Common myeloid progenitor, CD34-positive (primary cell): Measurements from ENCODE around the gene FAM181A.

ENCODE experiments used
- CTCF ChIA-PET: fragments of 350-600 bp; sonication (Branson Sonifier 250); formaldehyde crosslinking; loops from one replicate; lab custom pipeline; 2021; ENCODE audit warnings: antibody characterized with exemption; lab: Charles Lee
- POLR2A ChIA-PET: fragments of 350-600 bp; sonication (Branson Sonifier 250); formaldehyde crosslinking; loops from one replicate; lab custom pipeline; 2021; ENCODE audit warnings: antibody characterized with exemption; lab: Charles Lee
- DNase-seq, 3 donors: peaks; one replicate each; pipeline versions ENCODE4 v3.0.0 to v3.0.0-alpha.2; 2013
- H3K27ac ChIP-seq, 2 experiments: 1 replicate in 1 of 2; 2 replicates in 1 of 2; pipeline ENCODE4 v1.7.0; 2013; ENCODE audit warnings: inconsistent platforms in 2 of 2, low read length in 2 of 2, mild to moderate bottlenecking in 2 of 2, low read depth in 1 of 2, moderate library complexity in 1 of 2; ENCODE audit not compliant: severe bottlenecking in 2 of 2, insufficient read depth in 1 of 2, poor library complexity in 1 of 2
- H3K27me3 ChIP-seq, 5 experiments: replicated peaks in 2 of 5; 1 replicate in 3 of 5; 2 replicates in 2 of 5; pipeline versions ENCODE4 v1.6.1 to v1.7.0; 2013; ENCODE audit warnings: low read length in 4 of 5, mild to moderate bottlenecking in 2 of 5, moderate library complexity in 2 of 5, inconsistent platforms in 1 of 5; ENCODE audit not compliant: insufficient read depth in 5 of 5, control insufficient read depth in 4 of 5
- H3K36me3 ChIP-seq, 4 experiments: 1 replicate in 2 of 4; 2 replicates in 2 of 4; pipeline versions ENCODE4 v1.6.1 to v1.7.0; 2013; ENCODE audit warnings: low read length in 3 of 4, control low read depth in 1 of 4, mild to moderate bottlenecking in 1 of 4; ENCODE audit not compliant: control insufficient read depth in 4 of 4, insufficient read depth in 4 of 4
- H3K4me1 ChIP-seq, 4 experiments: 1 replicate in 3 of 4; 2 replicates in 1 of 4; pipeline versions ENCODE4 v1.6.1 to v1.7.1; 2013; ENCODE audit warnings: low read length in 3 of 4, mild to moderate bottlenecking in 3 of 4, control low read depth in 1 of 4, inconsistent platforms in 1 of 4, moderate library complexity in 1 of 4; ENCODE audit not compliant: control insufficient read depth in 4 of 4, insufficient read depth in 4 of 4; ENCODE audit errors: control extremely low read depth in 1 of 4
- H3K4me3 ChIP-seq, 7 experiments: 1 replicate in 4 of 7; 2 replicates in 3 of 7; pipeline versions ENCODE4 v1.5.1 to v1.7.0; 2013; ENCODE audit warnings: mild to moderate bottlenecking in 7 of 7, low read length in 6 of 7, moderate library complexity in 6 of 7, inconsistent platforms in 2 of 7, low read depth in 2 of 7, control low read depth in 1 of 7; ENCODE audit not compliant: insufficient read depth in 4 of 7, control insufficient read depth in 1 of 7; ENCODE audit errors: extremely low read depth in 1 of 7
- H3K9me3 ChIP-seq, 5 experiments: 1 replicate in 4 of 5; 2 replicates in 1 of 5; pipeline versions ENCODE4 v1.6.1 to v1.7.1; 2013; ENCODE audit warnings: low read length in 4 of 5, mild to moderate bottlenecking in 2 of 5, inconsistent platforms in 1 of 5, low read depth in 1 of 5, moderate library complexity in 1 of 5; ENCODE audit not compliant: control insufficient read depth in 4 of 5, insufficient read depth in 2 of 5; ENCODE audit errors: control extremely low read depth in 1 of 5
- WGBS: methylation state at CpG from one replicate; pipeline ENCODE4 v1.1.5; 2013; ENCODE audit not compliant: insufficient coverage; 5-methylcytosine and 5-hydroxymethylcytosine counted together

The FAM181A gene

GRCh38 chr14:93903342-93904184 is 23.6 kb upstream of the FAM181A start:
- peaks cover 0 to 7% (median 6%) of the 10 kb centered on the region in 5 experiments for H3K27me3 ChIP-seq
- WGBS, result 61% methylated on average over 14 of the region's 15 CpGs
- CTCF ChIA-PET, result interaction anchor here (0.8 to 1.1 kb wide), 2 partner anchors 239 to 248 kb away, joined by 3 read pairs; no protein-coding TSS in a partner anchor

DNA sequence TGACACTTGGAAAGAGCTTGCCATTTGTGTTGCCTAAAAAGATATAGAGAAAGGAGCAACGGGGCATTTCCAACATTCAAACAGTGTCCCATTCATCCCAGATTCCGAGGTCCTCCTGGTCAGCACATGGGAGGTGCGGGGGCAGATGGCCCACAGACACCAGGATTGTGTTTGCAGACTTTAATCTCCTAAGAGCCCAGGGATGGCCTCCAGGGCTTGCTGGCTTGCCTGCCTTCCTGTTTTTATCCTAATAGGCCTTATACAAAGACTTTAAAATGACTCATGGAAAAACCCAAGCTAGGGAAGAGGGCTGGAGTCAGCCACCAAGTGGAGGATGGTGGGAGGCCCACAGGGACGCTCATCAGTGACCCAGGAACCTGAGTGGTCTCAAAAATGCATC is 21.5 kb upstream of the FAM181A start:
- CTCF ChIA-PET, result interaction anchor here (1.7 to 4.8 kb wide), 2 partner anchors 8 to 251 kb away, joined by 5 to 16 read pairs; no protein-coding TSS in a partner anchor
- Histone ChIP-seq H3K36me3 (no peaks in the 10 kb centered on the region), H3K4me3 (no peak overlapping the region), H3K27ac (no peak overlapping the region), H3K4me1 (no peaks in the 10 kb centered on the region), H3K27me3 (peaks cover 0 to 8% (median 7%) of the 10 kb centered on the region in 5 experiments), H3K9me3 (no peaks in the 10 kb centered on the region)
- no peak for DNase-seq
- WGBS, result 81% methylated on average over 4 of the region's 4 CpGs
- POLR2A ChIA-PET, result no interaction called here

More at GRCh38 chr14:93903342-93904184, 23.6 kb upstream of the FAM181A start:
- no peak for DNase-seq
- Histone ChIP-seq H3K9me3 (no peaks in the 10 kb centered on the region), H3K36me3 (no peaks in the 10 kb centered on the region), H3K4me1 (no peaks in the 10 kb centered on the region), H3K4me3 (no peak overlapping the region), H3K27ac (no peak overlapping the region)
- POLR2A ChIA-PET, result no interaction called here

- H3K4me1 ChIP-seq, result no peaks in the 10 kb centered on the region
- peak; percentile 17 to 46 (median 30) for DNase-seq
- WGBS, result 46% methylated on average over 8 of the region's 15 CpGs
- H3K27me3 ChIP-seq, result peaks cover 0 to 10% (median 7%) of the 10 kb centered on the region in 5 experiments
- no peak overlapping the region for H3K4me3 ChIP-seq
- POLR2A ChIA-PET, result no interaction called here
- no peaks in the 10 kb centered on the region for H3K36me3 ChIP-seq
- CTCF ChIA-PET, result interaction anchor here (1.0 to 4.8 kb wide), 3 partner anchors 9 to 252 kb away, joined by 3 to 16 read pairs (median 13); no protein-coding TSS in a partner anchor
- H3K27ac ChIP-seq, result no peak overlapping the region
- no peaks in the 10 kb centered on the region for H3K9me3 ChIP-seq
Observed at GRCh38 chr14:93906341-93907329, 20.5 kb upstream of the FAM181A start.

GRCh38 chr14:93909429-93910128 is 17.6 kb upstream of the FAM181A start:
- Histone ChIP-seq H3K4me1 (no peaks in the 10 kb centered on the region), H3K9me3 (peaks cover 0 to 3% (median 0%) of the 10 kb centered on the region in 5 experiments), H3K27me3 (peaks cover 0 to 7% (median 0%) of the 10 kb centered on the region in 5 experiments), H3K27ac (no peak overlapping the region), H3K36me3 (no peaks in the 10 kb centered on the region), H3K4me3 (no peak overlapping the region)
- WGBS, result 96% methylated on average over 5 of the region's 5 CpGs
- POLR2A ChIA-PET, result no interaction called here
- CTCF ChIA-PET, result interaction anchor here (0.8 to 4.8 kb wide), 2 partner anchors 11 to 15 kb away, joined by 4 to 16 read pairs; no protein-coding TSS in a partner anchor
- no peak for DNase-seq

DNA sequence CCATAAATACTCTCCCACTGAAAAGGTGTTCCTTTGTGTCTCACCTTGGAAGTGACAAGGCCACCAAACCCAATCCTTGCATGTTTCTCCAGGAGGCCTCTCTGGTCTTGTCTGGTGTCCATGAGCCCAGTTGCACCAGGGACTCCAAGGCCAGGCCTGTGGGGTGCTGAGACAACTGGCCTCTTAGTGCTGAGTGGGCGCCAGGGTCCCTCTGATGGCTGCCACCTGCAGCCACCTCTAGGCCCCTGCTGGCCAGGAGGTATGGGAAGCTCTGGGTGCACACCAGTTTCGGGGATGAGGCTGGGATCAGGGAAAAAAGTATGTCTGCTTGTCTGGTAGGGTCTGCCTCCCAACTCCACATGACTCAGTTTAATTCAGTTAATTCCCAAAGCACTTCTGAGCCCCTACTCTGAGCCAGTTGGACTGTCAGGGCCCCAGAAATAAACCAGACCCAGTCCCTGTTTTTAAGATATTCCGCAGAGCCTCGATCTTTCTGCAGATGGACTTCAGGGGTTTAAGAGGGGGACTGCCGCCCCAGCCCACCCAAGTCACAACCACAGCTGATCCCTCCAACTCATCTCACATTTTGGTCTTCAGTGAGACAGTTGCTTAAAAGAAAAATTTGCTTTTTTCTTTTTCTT is 15.0 kb upstream of the FAM181A start:
- ChIA-PET POLR2A (no interaction called here), CTCF (no interaction called here)
- no peak overlapping the region for H3K27ac ChIP-seq
- no peaks in the 10 kb centered on the region for H3K36me3 ChIP-seq
- no peak overlapping the region for H3K4me3 ChIP-seq
- peaks cover 0 to 5% (median 0%) of the 10 kb centered on the region in 5 experiments for H3K27me3 ChIP-seq
- no peaks in the 10 kb centered on the region for H3K4me1 ChIP-seq
- 97% methylated on average over 3 of the region's 5 CpGs for WGBS
- DNase-seq, result no peak
- H3K9me3 ChIP-seq, result peaks cover 0 to 6% (median 0%) of the 10 kb centered on the region in 5 experiments

- H3K27ac ChIP-seq, result no peak overlapping the region
- H3K9me3 ChIP-seq, result peaks cover 0 to 6% (median 0%) of the 10 kb centered on the region in 5 experiments
- H3K4me1 ChIP-seq, result no peaks in the 10 kb centered on the region
- WGBS, result 100% methylated on average over 3 of the region's 4 CpGs
- H3K36me3 ChIP-seq, result no peaks in the 10 kb centered on the region
- peaks cover 0 to 5% (median 0%) of the 10 kb centered on the region in 5 experiments for H3K27me3 ChIP-seq
- CTCF ChIA-PET, result no interaction called here
- POLR2A ChIA-PET, result no interaction called here
- H3K4me3 ChIP-seq, result no peak overlapping the region
- DNase-seq, result no peak
Observed at GRCh38 chr14:93912782-93913181, 14.4 kb upstream of the FAM181A start.
